Small intestine (tissue), 7 donors: Measurements from ENCODE around the gene EFHD1. TPM values are rescaled to one million over a fixed set of nuclear protein-coding genes. Genes with fewer than 3 reads are reported as not detected.
A peak's percentile ranks its signal among the peaks of the same experiment; 100 is the strongest.

Experiments used
- DNase-seq, 2 donors: peaks; one replicate each; pipeline versions ENCODE4 v3.0.0 to v3.0.0-alpha.2; 2013
- FAIRE-seq: peaks from 2 replicates; lab custom pipeline; 2012; peaks lifted over from hg19 to GRCh38; lab: Jason Lieb, UNC
- H3K27ac ChIP-seq, 3 donors: one replicate each; pipeline ENCODE4 v1.5.1; 2013; ENCODE audit warnings: low read length in 2 of 3, mild to moderate bottlenecking in 2 of 3, control low read depth in 1 of 3, inconsistent platforms in 1 of 3, low read depth in 1 of 3, moderate library complexity in 1 of 3
- H3K27me3 ChIP-seq, 3 donors: one replicate each; pipeline ENCODE4 v1.6.1; 2013; ENCODE audit warnings: low read length in 3 of 3, inconsistent platforms in 1 of 3; ENCODE audit not compliant: control insufficient read depth in 3 of 3, insufficient read depth in 3 of 3
- H3K36me3 ChIP-seq, 3 donors: one replicate each; pipeline ENCODE4 v1.6.1; 2013; ENCODE audit warnings: low read length in 3 of 3, inconsistent platforms in 1 of 3, low read depth in 1 of 3, mild to moderate bottlenecking in 1 of 3, moderate library complexity in 1 of 3; ENCODE audit not compliant: control insufficient read depth in 3 of 3, insufficient read depth in 2 of 3
- H3K4me1 ChIP-seq, 3 donors: one replicate each; pipeline ENCODE4 v1.6.1; 2013; ENCODE audit warnings: low read length in 2 of 3, inconsistent platforms in 1 of 3, low read depth in 1 of 3, mild to moderate bottlenecking in 1 of 3, moderate library complexity in 1 of 3; ENCODE audit not compliant: control insufficient read depth in 3 of 3, insufficient read depth in 2 of 3
- H3K4me3 ChIP-seq, 3 donors: one replicate each; pipeline ENCODE4 v1.5.1; 2013; ENCODE audit warnings: low read length in 3 of 3, control low read depth in 1 of 3, inconsistent platforms in 1 of 3, low read depth in 1 of 3, mild to moderate bottlenecking in 1 of 3, moderate library complexity in 1 of 3
- H3K9me3 ChIP-seq, 2 donors: one replicate each; pipeline ENCODE4 v1.6.1; 2013; ENCODE audit warnings: low read depth in 1 of 2, low read length in 1 of 2; ENCODE audit not compliant: control insufficient read depth in 2 of 2, insufficient read depth in 1 of 2
- WGBS, 3 donors: extraction: QIAGEN DNeasy Blood & Tissue Kit; methylation state at CpG; one replicate each; pipeline ENCODE4 v1.1.7; 2013; 5-methylcytosine and 5-hydroxymethylcytosine counted together
- polyA plus RNA-seq, 4 donors: library from polyadenylated mRNA; stranded (reverse) in 3 of 4; unstranded in 1 of 4; fragments of 200-250 nt in 3 of 4; fragments of 120-200 nt in 1 of 4; gene quantifications; one replicate each; pipeline versions ENCODE4 v1.2.1 to v1.2.3, GENCODE V29; 2013
- donor health status: healthy with polysubstance abuse.
- donor health status: control.
- donor health status: control.
- donor health status: Bipolar disorder and iron deficiency.
- donor health status: healthy.

Gene EFHD1
- polyA plus RNA-seq, 4 donors: 0.45 to 8.5 (median 4.1) TPM

DNA sequence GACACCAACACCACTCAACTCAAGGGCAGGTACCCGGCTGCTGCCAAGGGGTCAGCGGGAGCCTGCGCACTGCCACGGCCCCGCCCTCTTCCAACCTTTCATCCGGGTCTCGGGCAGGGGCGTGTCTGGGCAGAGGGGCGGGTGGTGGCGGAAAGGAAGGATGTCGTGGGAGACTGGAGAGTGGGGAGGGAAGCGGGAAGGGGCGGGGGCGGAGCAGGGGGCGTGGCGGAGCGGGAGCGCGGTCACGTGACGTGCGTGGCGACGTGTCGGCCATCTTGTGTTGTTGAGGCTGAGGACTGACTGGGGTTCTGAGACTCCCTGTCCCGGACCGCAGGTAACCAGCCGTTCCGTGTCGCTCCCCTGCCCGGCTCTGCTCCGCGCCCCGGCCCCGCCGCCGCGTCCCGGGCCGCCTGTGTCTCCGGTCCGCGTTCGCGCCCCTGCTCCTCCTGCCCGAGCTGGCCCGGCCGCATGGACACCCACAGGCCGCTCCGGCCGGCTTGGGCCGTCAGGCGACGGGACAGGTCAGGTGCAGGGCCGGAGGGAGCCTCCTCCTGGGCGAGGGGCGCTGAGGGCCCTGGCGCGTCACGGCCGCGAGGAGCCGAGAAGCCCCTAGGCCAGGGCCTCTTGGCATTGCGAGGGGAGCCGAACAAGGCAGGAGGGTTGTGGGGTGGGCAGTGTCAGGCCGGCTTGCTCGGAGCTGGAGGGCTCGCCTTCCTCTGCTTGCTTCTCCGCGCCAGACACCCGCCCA is 63.8 kb downstream of the EFHD1 start, which contains the start of gene GIGYF2:
GIGYF2 (plus strand) TSS at position 273 of the 748 bp plus-strand sequence. CDS start 37,867 bp downstream, outside the sequence.
- Histone ChIP-seq H3K36me3 (peaks cover 0 to 9% (median 0%) of the 10 kb centered on the region in 3 donors), H3K4me3 (peak within 1 kb of the TSS; percentile 85 to 93 (median 86)), H3K9me3 (no peaks in the 10 kb centered on the region), H3K27ac (peak within 1 kb of the TSS; percentile 82 to 95 (median 92)), H3K4me1 (peaks cover 7 to 15% (median 7%) of the 10 kb centered on the region in 3 donors), H3K27me3 (no peaks in the 10 kb centered on the region)
- FAIRE-seq (no peak), DNase-seq (peak; percentile 96 to 97)
- WGBS, 3 donors: 0% methylated on average over 41 to 71 of the region's 71 CpGs

DNA sequence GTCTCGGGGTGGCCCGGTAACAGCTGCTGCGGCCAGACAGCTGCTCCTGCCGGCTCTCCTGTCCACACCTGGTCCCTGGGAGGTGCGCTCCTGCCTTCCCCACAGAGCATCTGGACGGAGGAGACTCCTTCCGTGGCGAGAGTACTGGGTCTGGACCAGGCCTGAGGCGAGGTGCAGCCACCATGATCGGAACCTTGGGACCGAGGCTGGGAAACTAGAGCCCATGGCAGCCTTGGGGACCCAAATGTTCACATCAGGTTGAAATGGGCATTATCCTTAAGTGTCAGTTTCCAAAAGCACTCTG is 64.4 kb downstream of the EFHD1 start:
- Histone ChIP-seq H3K36me3 (peaks cover 0 to 11% (median 0%) of the 10 kb centered on the region in 3 donors), H3K4me3 (peak overlapping the region; percentile 85 to 93 (median 86)), H3K27me3 (no peaks in the 10 kb centered on the region), H3K4me1 (peaks cover 7 to 15% (median 7%) of the 10 kb centered on the region in 3 donors), H3K27ac (peak overlapping the region; percentile 82 to 95 (median 92)), H3K9me3 (no peaks in the 10 kb centered on the region)
- no peak for FAIRE-seq
- DNase-seq: no peak
- WGBS, 3 donors: 0 to 1% (median 0%) methylated on average over 11 of the region's 11 CpGs

DNA sequence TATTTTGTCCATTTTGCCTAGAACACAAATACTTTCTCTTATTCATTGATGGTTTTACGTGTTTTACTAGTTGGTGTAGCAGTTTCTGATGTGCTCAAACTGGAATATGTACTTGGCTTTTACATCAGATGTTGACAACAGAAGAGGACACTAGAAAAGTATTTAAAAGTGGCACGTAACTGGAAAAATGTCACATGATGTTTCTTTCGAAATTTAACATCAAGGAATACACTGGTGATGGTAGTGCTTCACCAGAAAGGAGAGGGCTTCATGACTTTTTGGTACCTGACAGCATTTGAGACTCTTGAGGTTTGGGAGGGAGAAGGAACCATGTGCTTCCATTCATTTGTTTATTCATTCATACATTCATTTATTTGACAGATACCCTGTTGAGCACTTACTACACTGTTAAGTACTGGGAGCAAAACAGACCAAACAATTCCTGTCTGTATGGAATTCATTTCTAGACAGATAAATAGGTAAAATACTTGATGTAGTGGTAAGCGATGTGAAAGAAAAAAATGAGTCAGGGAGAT is 65.2 kb downstream of the EFHD1 start:
- H3K36me3 ChIP-seq: peaks cover 0 to 11% (median under 1%) of the 10 kb centered on the region in 3 donors
- FAIRE-seq (no peak), DNase-seq (peak in 1 of 2 donors; percentile 18)
- peak overlapping the region in 2 of 3 donors; percentile 85 to 86 for H3K4me3 ChIP-seq
- 34 to 47% (median 34%) methylated on average over 4 of the region's 4 CpGs for WGBS, 3 donors
- H3K4me1 ChIP-seq: peaks cover 7 to 15% (median 7%) of the 10 kb centered on the region in 3 donors
- H3K27ac ChIP-seq: no peak overlapping the region
- no peaks in the 10 kb centered on the region for H3K27me3 ChIP-seq
- no peaks in the 10 kb centered on the region for H3K9me3 ChIP-seq

DNA sequence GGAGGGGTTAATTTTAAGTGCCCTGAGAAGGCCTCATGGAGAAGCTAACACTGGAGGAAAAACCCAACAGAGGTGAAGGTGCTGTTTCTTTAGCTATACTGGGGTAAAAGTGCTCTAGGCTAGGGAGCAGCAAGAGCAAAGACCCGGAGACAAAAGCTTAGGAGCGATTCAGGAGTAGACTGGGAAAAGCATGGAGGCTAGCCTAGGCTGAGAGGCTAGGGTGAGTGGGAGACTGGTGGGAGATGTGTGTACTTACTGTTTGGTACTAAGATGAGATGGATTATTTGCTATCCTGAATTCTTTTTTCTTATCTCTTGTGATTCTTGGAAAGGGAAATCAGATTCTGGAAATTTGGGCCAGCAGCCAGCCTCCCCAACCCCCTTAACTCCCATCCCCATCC is 65.7 kb downstream of the EFHD1 start:
- FAIRE-seq (no peak), DNase-seq (no peak)
- no peaks in the 10 kb centered on the region for H3K9me3 ChIP-seq
- H3K27me3 ChIP-seq: no peaks in the 10 kb centered on the region
- peaks cover 7 to 15% (median 7%) of the 10 kb centered on the region in 3 donors for H3K4me1 ChIP-seq
- H3K36me3 ChIP-seq: peaks cover 0 to 11% (median 3%) of the 10 kb centered on the region in 3 donors
- no peak overlapping the region for H3K4me3 ChIP-seq
- no peak overlapping the region for H3K27ac ChIP-seq
- 54 to 82% (median 76%) methylated on average over 2 of the region's 2 CpGs for WGBS, 3 donors

DNA sequence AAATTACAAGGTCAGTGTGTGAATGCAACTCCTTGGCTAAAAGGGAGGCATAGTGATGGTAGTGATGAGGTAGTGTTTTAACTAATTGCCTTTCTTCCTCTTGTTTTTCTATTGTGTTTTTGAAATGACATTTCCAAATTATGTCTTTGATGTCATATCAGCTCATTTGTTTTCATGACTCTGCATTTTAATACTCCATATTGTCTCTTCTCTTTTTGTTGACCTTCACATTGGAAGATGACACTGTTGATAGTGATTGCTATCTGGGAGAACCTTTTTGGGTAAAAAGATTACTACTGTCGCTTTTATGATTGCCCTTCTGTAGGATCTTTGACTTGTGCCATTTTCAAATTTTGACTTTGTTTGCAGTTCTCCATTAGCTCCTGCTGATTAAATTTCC is 66.8 kb downstream of the EFHD1 start:
- no peak for FAIRE-seq
- 92 to 97% (median 95%) methylated on average over 1 of the region's 1 CpG for WGBS, 3 donors
- DNase-seq: no peak
- Histone ChIP-seq H3K9me3 (no peaks in the 10 kb centered on the region), H3K36me3 (peaks cover 0 to 16% (median 3%) of the 10 kb centered on the region in 3 donors), H3K27me3 (no peaks in the 10 kb centered on the region), H3K4me3 (no peak overlapping the region), H3K27ac (no peak overlapping the region), H3K4me1 (peaks cover 7 to 15% (median 7%) of the 10 kb centered on the region in 3 donors)

DNA sequence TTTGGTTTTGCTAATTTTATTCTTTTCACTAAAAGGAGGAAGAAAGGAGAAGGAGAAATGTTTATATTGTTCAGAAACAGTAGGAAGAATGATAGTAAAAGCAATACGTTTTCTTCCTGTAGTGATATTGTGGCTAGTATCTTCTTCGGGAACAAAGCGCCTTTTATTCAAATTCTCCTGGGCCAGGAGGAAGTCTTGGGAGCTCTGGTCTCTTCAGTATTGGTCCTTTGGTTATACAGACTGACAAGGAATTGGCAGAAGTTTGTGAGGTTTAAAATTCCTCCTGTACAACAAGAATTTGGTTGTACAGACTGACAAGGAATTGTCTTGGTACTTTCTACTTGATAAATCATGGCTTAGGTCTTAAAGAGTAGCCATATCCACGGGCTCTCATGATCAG is 73.7 kb downstream of the EFHD1 start:
- Histone ChIP-seq H3K27ac (no peak overlapping the region), H3K9me3 (no peaks in the 10 kb centered on the region), H3K4me1 (no peaks in the 10 kb centered on the region), H3K4me3 (no peak overlapping the region), H3K36me3 (peaks cover 4 to 45% (median 4%) of the 10 kb centered on the region in 3 donors), H3K27me3 (no peaks in the 10 kb centered on the region)
- DNase-seq (no peak), FAIRE-seq (no peak)
- 88 to 89% (median 89%) methylated on average over 4 of the region's 4 CpGs for WGBS, 3 donors

DNA sequence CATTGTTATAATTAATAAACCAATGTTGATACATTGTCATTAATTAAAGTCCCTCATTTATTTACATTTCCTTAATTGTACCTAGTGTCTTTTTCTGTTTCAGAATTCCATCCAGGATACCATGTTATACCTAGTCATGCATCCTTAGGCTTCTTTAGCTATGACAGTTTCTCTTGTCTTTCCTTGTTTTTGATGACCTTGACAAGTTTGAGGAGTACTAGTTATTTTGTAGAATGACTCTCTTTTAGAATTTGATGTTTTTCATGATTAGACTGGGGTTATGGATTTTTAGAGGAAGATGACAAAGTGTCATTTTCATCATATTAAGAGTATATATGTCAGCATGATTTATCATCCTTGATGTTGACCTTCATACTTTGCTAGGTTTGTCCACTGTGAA is 80.1 kb downstream of the EFHD1 start:
- H3K36me3 ChIP-seq: peaks cover 3 to 37% (median 4%) of the 10 kb centered on the region in 3 donors
- H3K27me3 ChIP-seq: no peaks in the 10 kb centered on the region
- H3K4me3 ChIP-seq: no peak overlapping the region
- FAIRE-seq (no peak), DNase-seq (no peak)
- H3K4me1 ChIP-seq: no peaks in the 10 kb centered on the region
- H3K27ac ChIP-seq: no peak overlapping the region
- no peaks in the 10 kb centered on the region for H3K9me3 ChIP-seq

DNA sequence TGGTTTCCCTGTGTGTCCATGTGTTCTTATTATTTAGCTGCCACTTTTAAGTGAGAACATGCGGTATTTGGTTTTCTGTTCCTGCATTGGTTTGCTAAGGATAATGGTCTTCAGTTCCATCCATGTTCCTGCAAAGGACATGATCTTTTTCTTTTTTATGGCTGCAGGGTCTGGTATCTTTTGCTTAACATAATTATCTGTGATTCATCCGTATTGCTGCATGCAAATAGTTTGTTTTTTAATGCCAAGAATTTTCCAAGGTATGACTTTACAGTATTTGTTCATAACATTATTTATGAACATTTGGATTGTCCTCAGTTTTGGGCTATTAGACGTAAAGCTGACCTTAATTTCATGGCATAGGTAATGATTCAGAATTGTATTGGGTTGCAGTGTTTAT is 81.6 kb downstream of the EFHD1 start:
- no peak for DNase-seq
- no peaks in the 10 kb centered on the region for H3K4me1 ChIP-seq
- H3K9me3 ChIP-seq: no peaks in the 10 kb centered on the region
- 78 to 89% (median 81%) methylated on average over 3 of the region's 3 CpGs for WGBS, 3 donors
- H3K4me3 ChIP-seq: no peak overlapping the region
- FAIRE-seq: no peak
- H3K36me3 ChIP-seq: peaks cover 3 to 28% (median 11%) of the 10 kb centered on the region in 3 donors
- no peak overlapping the region for H3K27ac ChIP-seq
- H3K27me3 ChIP-seq: no peaks in the 10 kb centered on the region
